Measurements from ENCODE around the gene CST7.

CST7 gene

DNA sequence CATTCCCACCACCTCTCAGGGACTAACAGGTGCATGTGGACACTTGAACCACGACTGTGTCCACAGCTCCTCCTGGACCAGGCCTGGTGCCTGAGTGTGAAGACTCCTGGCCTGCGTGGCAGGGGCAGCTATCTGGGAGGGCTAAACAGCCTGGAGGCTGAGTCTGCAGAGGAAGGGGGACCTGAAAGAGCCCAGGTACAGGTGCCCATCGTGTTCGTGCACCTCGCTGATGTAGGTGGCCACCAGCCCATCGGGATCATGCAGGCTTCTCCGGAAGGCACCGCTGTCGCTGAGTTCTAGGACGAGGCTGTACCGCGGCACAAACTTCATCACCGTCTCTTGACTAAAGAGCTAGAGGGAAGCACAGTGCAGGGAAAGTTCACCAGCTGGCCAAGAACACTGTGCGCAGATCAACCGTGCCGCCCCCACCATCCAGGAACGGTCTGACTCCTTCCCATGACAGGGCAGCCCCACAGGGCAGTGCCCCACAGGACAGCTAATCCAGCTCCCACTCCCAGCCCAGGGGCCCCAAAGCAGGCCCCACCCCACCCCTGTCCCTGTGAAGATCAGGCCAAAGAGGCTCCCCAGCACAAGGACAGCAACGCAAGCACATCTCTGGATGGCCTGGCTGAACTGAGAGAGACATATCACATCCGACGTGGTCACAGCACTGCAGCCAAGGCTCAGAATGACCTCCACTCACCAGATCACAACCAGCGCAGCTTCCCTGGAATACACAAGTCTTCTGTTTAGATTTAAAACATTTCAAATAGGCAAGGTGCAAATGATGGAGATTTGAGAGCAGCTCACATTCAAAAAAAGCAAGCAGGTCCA is 14.8 kb downstream of the CST7 start:
- WGBS (ENCODE audit: insufficient coverage): 95% methylated on average over 18 of the region's 21 CpGs
- H3K4me1 ChIP-seq (ENCODE audit: control extremely low read depth in 1 of 4, control insufficient read depth in 4 of 4, insufficient read depth in 4 of 4, low read length in 3 of 4): no peaks in the 10 kb centered on the region
- POLR2A ChIA-PET: no interaction called here
- H3K4me3 ChIP-seq (ENCODE audit: control insufficient read depth in 1 of 7, extremely low read depth in 1 of 7, insufficient read depth in 4 of 7, low read depth in 2 of 7, low read length in 6 of 7): no peak overlapping the region
- no peaks in the 10 kb centered on the region for H3K27me3 ChIP-seq (replicated peaks in 2 of 5; ENCODE audit: control insufficient read depth in 4 of 5, insufficient read depth in 5 of 5, low read length in 4 of 5)
- CTCF ChIA-PET: interaction anchor here (0.7 to 3.0 kb wide), 6 partner anchors 10 to 45 kb away, joined by 3 to 14 read pairs (median 4); no protein-coding TSS in a partner anchor
- H3K9me3 ChIP-seq (ENCODE audit: control extremely low read depth in 1 of 5, control insufficient read depth in 4 of 5, insufficient read depth in 2 of 5, low read depth in 1 of 5, low read length in 4 of 5): no peaks in the 10 kb centered on the region
- peaks cover 0 to 88% (median 71%) of the 10 kb centered on the region in 4 experiments for H3K36me3 ChIP-seq (ENCODE audit: control insufficient read depth in 4 of 4, insufficient read depth in 4 of 4, low read length in 3 of 4)
- H3K27ac ChIP-seq (ENCODE audit: insufficient read depth in 1 of 2, low read depth in 1 of 2, low read length in 2 of 2, poor library complexity in 1 of 2, severe bottlenecking in 2 of 2): no peak overlapping the region
- no peak for DNase-seq

DNA sequence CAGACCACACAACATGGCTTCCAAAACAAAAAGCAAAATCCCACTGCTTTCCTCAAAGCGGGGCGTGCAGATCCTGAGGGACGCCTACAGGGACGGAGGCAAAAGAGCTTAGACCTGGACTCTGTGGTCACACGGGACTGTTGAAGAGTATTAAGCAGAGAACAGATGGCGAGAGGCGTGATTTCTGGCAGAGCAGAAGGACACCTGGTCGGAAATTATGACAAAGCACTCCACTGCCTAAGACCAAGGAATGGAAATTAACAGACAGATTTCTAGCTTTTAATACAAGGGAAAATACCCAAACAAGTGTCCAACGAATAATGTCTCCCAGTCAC is 15.4 kb downstream of the CST7 start:
- POLR2A ChIA-PET: no interaction called here
- no peak for DNase-seq
- no peaks in the 10 kb centered on the region for H3K4me1 ChIP-seq (ENCODE audit: control extremely low read depth in 1 of 4, control insufficient read depth in 4 of 4, insufficient read depth in 4 of 4, low read length in 3 of 4)
- no peaks in the 10 kb centered on the region for H3K9me3 ChIP-seq (ENCODE audit: control extremely low read depth in 1 of 5, control insufficient read depth in 4 of 5, insufficient read depth in 2 of 5, low read depth in 1 of 5, low read length in 4 of 5)
- no peak overlapping the region for H3K4me3 ChIP-seq (ENCODE audit: control insufficient read depth in 1 of 7, extremely low read depth in 1 of 7, insufficient read depth in 4 of 7, low read depth in 2 of 7, low read length in 6 of 7)
- peaks cover 4 to 89% (median 73%) of the 10 kb centered on the region in 4 experiments for H3K36me3 ChIP-seq (ENCODE audit: control insufficient read depth in 4 of 4, insufficient read depth in 4 of 4, low read length in 3 of 4)
- H3K27ac ChIP-seq (ENCODE audit: insufficient read depth in 1 of 2, low read depth in 1 of 2, low read length in 2 of 2, poor library complexity in 1 of 2, severe bottlenecking in 2 of 2): no peak overlapping the region
- H3K27me3 ChIP-seq (replicated peaks in 2 of 5; ENCODE audit: control insufficient read depth in 4 of 5, insufficient read depth in 5 of 5, low read length in 4 of 5): no peaks in the 10 kb centered on the region
- WGBS (ENCODE audit: insufficient coverage): 97% methylated on average over 7 of the region's 9 CpGs
- CTCF ChIA-PET: interaction anchor here (0.9 to 3.0 kb wide), 5 partner anchors 10 to 45 kb away, joined by 3 to 14 read pairs (median 5); no protein-coding TSS in a partner anchor

DNA sequence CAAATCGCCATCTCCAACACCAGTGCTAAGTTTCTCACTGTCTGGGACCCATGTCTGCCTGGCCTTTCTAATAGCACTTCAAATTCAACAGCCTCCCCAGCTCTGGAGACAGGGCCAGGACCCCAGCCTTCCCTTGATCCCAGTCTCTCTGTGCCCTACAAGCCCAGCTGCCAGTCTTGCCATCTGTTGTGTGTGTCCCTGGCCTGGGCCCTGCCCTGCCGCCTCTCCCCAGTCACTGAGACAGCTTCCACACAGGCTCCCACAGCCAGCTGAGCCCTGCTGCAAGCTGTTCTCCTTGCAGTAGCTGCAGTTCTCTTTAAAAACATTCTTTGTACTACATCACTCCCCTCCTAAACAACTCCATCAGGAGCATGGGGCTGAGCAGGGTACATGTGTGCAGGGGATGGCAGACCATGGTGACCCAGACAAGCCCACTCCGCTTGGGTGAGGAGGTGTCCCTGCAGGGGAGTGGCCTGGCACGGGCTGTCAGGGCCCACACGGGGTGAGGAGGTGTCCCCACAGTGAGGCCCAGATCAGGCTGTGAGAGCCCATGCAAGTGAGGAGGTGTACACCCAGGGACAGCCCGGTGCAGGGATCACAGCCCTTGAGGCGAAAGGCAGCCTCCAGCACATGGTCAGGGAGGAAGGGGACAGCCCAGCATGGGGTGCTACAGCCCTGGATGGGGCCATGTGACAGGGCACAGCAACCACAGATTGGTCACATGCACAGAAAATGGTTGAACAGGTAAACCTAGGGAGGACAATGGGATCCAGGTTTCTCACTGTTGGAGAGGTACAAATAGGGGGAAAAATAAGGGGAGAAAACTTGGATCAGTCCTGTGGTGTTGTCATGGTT is 16.2 kb downstream of the CST7 start:
- DNase-seq: no peak
- H3K4me3 ChIP-seq (ENCODE audit: control insufficient read depth in 1 of 7, extremely low read depth in 1 of 7, insufficient read depth in 4 of 7, low read depth in 2 of 7, low read length in 6 of 7): no peak overlapping the region
- 97% methylated on average over 7 of the region's 7 CpGs for WGBS (ENCODE audit: insufficient coverage)
- POLR2A ChIA-PET: no interaction called here
- no peaks in the 10 kb centered on the region for H3K4me1 ChIP-seq (ENCODE audit: control extremely low read depth in 1 of 4, control insufficient read depth in 4 of 4, insufficient read depth in 4 of 4, low read length in 3 of 4)
- peaks cover 9 to 88% (median 73%) of the 10 kb centered on the region in 4 experiments for H3K36me3 ChIP-seq (ENCODE audit: control insufficient read depth in 4 of 4, insufficient read depth in 4 of 4, low read length in 3 of 4)
- H3K27me3 ChIP-seq (replicated peaks in 2 of 5; ENCODE audit: control insufficient read depth in 4 of 5, insufficient read depth in 5 of 5, low read length in 4 of 5): no peaks in the 10 kb centered on the region
- CTCF ChIA-PET: interaction anchor here (0.9 to 1.8 kb wide), 6 partner anchors 12 to 1027 kb away, joined by 3 to 7 read pairs (median 3); no protein-coding TSS in a partner anchor
- no peak overlapping the region for H3K27ac ChIP-seq (ENCODE audit: insufficient read depth in 1 of 2, low read depth in 1 of 2, low read length in 2 of 2, poor library complexity in 1 of 2, severe bottlenecking in 2 of 2)
- no peaks in the 10 kb centered on the region for H3K9me3 ChIP-seq (ENCODE audit: control extremely low read depth in 1 of 5, control insufficient read depth in 4 of 5, insufficient read depth in 2 of 5, low read depth in 1 of 5, low read length in 4 of 5)

DNA sequence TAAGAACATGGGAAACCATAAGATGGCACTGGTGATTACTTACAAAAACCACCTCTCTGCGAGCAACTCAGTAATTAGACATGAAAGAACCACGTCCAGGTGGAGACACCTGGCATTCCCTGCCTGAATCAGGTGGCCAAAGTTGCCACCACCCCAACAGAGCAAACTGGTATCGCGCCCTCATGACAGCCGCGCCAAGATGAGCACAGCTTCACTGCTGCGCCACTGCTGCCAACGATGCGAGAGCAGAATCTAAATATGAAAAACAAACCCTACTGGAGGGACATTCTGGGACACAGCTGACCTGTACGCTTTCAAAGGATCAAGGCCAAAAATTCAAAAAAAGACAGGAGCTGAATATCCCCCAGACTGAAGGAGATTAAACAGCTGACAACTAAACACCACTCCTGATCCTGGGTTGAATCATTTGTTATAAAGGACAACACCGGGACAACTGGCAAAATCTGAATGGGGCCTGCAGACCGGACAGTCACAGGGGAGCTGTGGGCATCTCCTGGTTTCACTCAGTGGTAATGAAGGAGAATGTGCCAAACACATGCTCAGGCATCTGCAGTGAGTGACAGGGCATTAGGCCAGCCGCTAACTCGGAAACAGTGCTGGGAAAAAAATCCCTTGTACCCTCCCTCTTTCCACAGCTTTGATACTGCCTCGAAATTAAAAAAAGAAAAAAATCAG is 17.4 kb downstream of the CST7 start:
- H3K4me1 ChIP-seq (ENCODE audit: control extremely low read depth in 1 of 4, control insufficient read depth in 4 of 4, insufficient read depth in 4 of 4, low read length in 3 of 4): no peaks in the 10 kb centered on the region
- DNase-seq: no peak
- WGBS (ENCODE audit: insufficient coverage): 99% methylated on average over 14 of the region's 15 CpGs
- peaks cover 9 to 87% (median 71%) of the 10 kb centered on the region in 4 experiments for H3K36me3 ChIP-seq (ENCODE audit: control insufficient read depth in 4 of 4, insufficient read depth in 4 of 4, low read length in 3 of 4)
- ChIA-PET POLR2A (no interaction called here), CTCF (interaction anchor here (1.2 to 1.8 kb wide), 3 partner anchors 11 to 97 kb away, joined by 3 to 4 read pairs (median 3); no protein-coding TSS in a partner anchor)
- no peak overlapping the region for H3K27ac ChIP-seq (ENCODE audit: insufficient read depth in 1 of 2, low read depth in 1 of 2, low read length in 2 of 2, poor library complexity in 1 of 2, severe bottlenecking in 2 of 2)
- H3K4me3 ChIP-seq (ENCODE audit: control insufficient read depth in 1 of 7, extremely low read depth in 1 of 7, insufficient read depth in 4 of 7, low read depth in 2 of 7, low read length in 6 of 7): no peak overlapping the region
- no peaks in the 10 kb centered on the region for H3K9me3 ChIP-seq (ENCODE audit: control extremely low read depth in 1 of 5, control insufficient read depth in 4 of 5, insufficient read depth in 2 of 5, low read depth in 1 of 5, low read length in 4 of 5)
- no peaks in the 10 kb centered on the region for H3K27me3 ChIP-seq (replicated peaks in 2 of 5; ENCODE audit: control insufficient read depth in 4 of 5, insufficient read depth in 5 of 5, low read length in 4 of 5)

- H3K27me3 ChIP-seq (replicated peaks in 2 of 5; ENCODE audit: control insufficient read depth in 4 of 5, insufficient read depth in 5 of 5, low read length in 4 of 5): no peaks in the 10 kb centered on the region
- no peak overlapping the region for H3K27ac ChIP-seq (ENCODE audit: insufficient read depth in 1 of 2, low read depth in 1 of 2, low read length in 2 of 2, poor library complexity in 1 of 2, severe bottlenecking in 2 of 2)
- no peak overlapping the region for H3K4me3 ChIP-seq (ENCODE audit: control insufficient read depth in 1 of 7, extremely low read depth in 1 of 7, insufficient read depth in 4 of 7, low read depth in 2 of 7, low read length in 6 of 7)
- DNase-seq: no peak
- H3K9me3 ChIP-seq (ENCODE audit: control extremely low read depth in 1 of 5, control insufficient read depth in 4 of 5, insufficient read depth in 2 of 5, low read depth in 1 of 5, low read length in 4 of 5): no peaks in the 10 kb centered on the region
- H3K36me3 ChIP-seq (ENCODE audit: control insufficient read depth in 4 of 4, insufficient read depth in 4 of 4, low read length in 3 of 4): peaks cover 20 to 87% (median 73%) of the 10 kb centered on the region in 4 experiments
- H3K4me1 ChIP-seq (ENCODE audit: control extremely low read depth in 1 of 4, control insufficient read depth in 4 of 4, insufficient read depth in 4 of 4, low read length in 3 of 4): no peaks in the 10 kb centered on the region
- CTCF ChIA-PET: interaction anchor here (1.2 kb wide), 1 partner anchor 14 kb away, joined by 3 read pairs; no protein-coding TSS in a partner anchor
- POLR2A ChIA-PET: no interaction called here
- WGBS (ENCODE audit: insufficient coverage): 73% methylated on average over 4 of the region's 5 CpGs
Measured at GRCh38 chr20:24968278-24968800, 19.3 kb downstream of the CST7 start.

DNA sequence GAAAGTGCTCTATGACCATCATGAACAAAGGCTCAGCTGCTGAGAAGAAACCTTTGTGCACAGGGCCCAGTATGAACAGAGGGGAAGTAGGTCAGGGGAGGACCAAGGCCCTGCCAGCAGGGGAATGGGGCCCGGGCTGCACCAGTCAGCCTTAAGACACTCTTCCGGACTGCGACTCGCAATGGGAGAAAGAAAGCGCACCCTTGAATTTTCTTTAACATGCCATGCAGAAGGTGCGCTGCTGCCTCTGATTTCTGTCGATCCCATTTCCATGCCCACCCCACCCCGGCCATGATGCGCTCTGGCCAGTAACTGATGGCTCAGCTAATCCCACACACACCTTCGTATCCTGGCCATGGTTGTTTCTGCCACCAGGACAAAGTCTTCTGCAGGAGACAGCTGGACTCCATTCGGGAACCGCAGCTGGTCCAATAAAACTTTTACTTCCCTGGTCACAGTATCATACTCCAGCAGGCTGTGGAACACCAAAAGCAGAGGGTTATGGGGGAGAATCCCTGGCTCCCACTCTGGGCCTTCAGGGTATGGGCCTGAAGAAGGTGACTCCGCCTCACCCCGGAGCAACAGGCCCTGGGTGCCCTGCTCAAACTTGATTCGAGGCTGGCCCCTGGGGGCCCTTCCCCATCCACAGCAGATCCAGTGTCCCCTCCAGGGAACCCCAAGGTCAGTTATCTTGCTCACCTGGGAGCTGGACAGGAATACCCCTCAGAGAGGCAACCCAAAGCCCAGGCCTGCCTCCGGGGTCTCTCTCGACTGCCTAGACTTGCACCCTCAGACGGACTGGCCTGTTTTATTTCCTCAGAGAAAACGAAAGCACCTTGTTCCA is 20.3 kb downstream of the CST7 start:
- no peaks in the 10 kb centered on the region for H3K27me3 ChIP-seq (replicated peaks in 2 of 5; ENCODE audit: control insufficient read depth in 4 of 5, insufficient read depth in 5 of 5, low read length in 4 of 5)
- ChIA-PET POLR2A (no interaction called here), CTCF (interaction anchor here (1.2 kb wide), 2 partner anchors 11 to 15 kb away, joined by 3 read pairs; no protein-coding TSS in a partner anchor)
- no peaks in the 10 kb centered on the region for H3K4me1 ChIP-seq (ENCODE audit: control extremely low read depth in 1 of 4, control insufficient read depth in 4 of 4, insufficient read depth in 4 of 4, low read length in 3 of 4)
- DNase-seq: no peak
- H3K9me3 ChIP-seq (ENCODE audit: control extremely low read depth in 1 of 5, control insufficient read depth in 4 of 5, insufficient read depth in 2 of 5, low read depth in 1 of 5, low read length in 4 of 5): no peaks in the 10 kb centered on the region
- no peak overlapping the region for H3K4me3 ChIP-seq (ENCODE audit: control insufficient read depth in 1 of 7, extremely low read depth in 1 of 7, insufficient read depth in 4 of 7, low read depth in 2 of 7, low read length in 6 of 7)
- H3K36me3 ChIP-seq (ENCODE audit: control insufficient read depth in 4 of 4, insufficient read depth in 4 of 4, low read length in 3 of 4): peaks cover 20 to 82% (median 68%) of the 10 kb centered on the region in 4 experiments
- WGBS (ENCODE audit: insufficient coverage): 97% methylated on average over 18 of the region's 19 CpGs
- H3K27ac ChIP-seq (ENCODE audit: insufficient read depth in 1 of 2, low read depth in 1 of 2, low read length in 2 of 2, poor library complexity in 1 of 2, severe bottlenecking in 2 of 2): no peak overlapping the region

Data from common myeloid progenitor, CD34-positive (primary cell).